Measurements from ENCODE around the gene TMEM150A.
"Not testable (repeated sequence)": the region's sequence is repeated elsewhere in the genome, so short reads cannot be mapped to it uniquely, and the experiment has no call there.

Gene TMEM150A

GRCh38 chr2:85611705-85612587, 9.4 kb upstream of the TMEM150A start, which contains the start of gene C2orf68:
TSS of gene C2orf68 (minus strand) at chr2:85612066. CDS start at chr2:85611984, 82 bp downstream.
- peak; percentile 84 for DNase-seq (ENCODE audit: low read depth)

- DNase-seq (ENCODE audit: low read depth) = no peak
These were observed 8.8 kb upstream of the TMEM150A start for GRCh38 chr2:85611217-85611704.

- no peak for DNase-seq (ENCODE audit: low read depth)
These were observed 5.0 kb upstream of the TMEM150A start for GRCh38 chr2:85607268-85608215.

GRCh38 chr2:85606116-85606455, 3.6 kb upstream of the TMEM150A start:
- no peak for DNase-seq (ENCODE audit: low read depth)

GRCh38 chr2:85605406-85606115, 3.1 kb upstream of the TMEM150A start:
- DNase-seq (ENCODE audit: low read depth) = peak; percentile 81

GRCh38 chr2:85604568-85605339, 2.3 kb upstream of the TMEM150A start:
- DNase-seq (ENCODE audit: low read depth) = peak; percentile 13

- DNase-seq (ENCODE audit: low read depth) = not testable (repeated sequence)
These were observed 1.6 kb upstream of the TMEM150A start for GRCh38 chr2:85604133-85604444.

- peak; percentile 71 for DNase-seq (ENCODE audit: low read depth)
These were observed 575 bp downstream of the TMEM150A start for GRCh38 chr2:85601771-85602475.

GRCh38 chr2:85600951-85601770, 1.3 kb downstream of the TMEM150A start:
- no peak for DNase-seq (ENCODE audit: low read depth)

- no peak for DNase-seq (ENCODE audit: low read depth)
These were observed 2.3 kb downstream of the TMEM150A start for GRCh38 chr2:85600235-85600575.

GRCh38 chr2:85599468-85600234, 2.8 kb downstream of the TMEM150A start:
- no peak for DNase-seq (ENCODE audit: low read depth)

GRCh38 chr2:85598594-85599340, 3.7 kb downstream of the TMEM150A start:
- no peak for DNase-seq (ENCODE audit: low read depth)

GRCh38 chr2:85597241-85597640, 5.3 kb downstream of the TMEM150A start:
- no peak for DNase-seq (ENCODE audit: low read depth)

- no peak for DNase-seq (ENCODE audit: low read depth)
These were observed 5.9 kb downstream of the TMEM150A start for GRCh38 chr2:85596486-85597143.

GRCh38 chr2:85596026-85596333, 6.5 kb downstream of the TMEM150A start:
- no peak for DNase-seq (ENCODE audit: low read depth)

- peak; percentile 98 for DNase-seq (ENCODE audit: low read depth)
These were observed 7.0 kb downstream of the TMEM150A start, which contains the start of gene RNF181 for GRCh38 chr2:85595301-85596025. TSS of gene RNF181 (plus strand) at chr2:85595745. CDS start at chr2:85595764, 19 bp downstream.

- no peak for DNase-seq (ENCODE audit: low read depth)
These were observed 7.7 kb downstream of the TMEM150A start for GRCh38 chr2:85594715-85595300.
